Ishikawa (cell line): ENCODE measurements around the gene MCOLN3.

Experiments
- CEBPB ChIP-seq: IDR thresholded peaks from 2 replicates; pipeline ENCODE4 v1.6.1; 2012
- CREB1 ChIP-seq: IDR thresholded peaks from 2 replicates; pipeline ENCODE4 v1.6.1; 2012; ENCODE audit warnings: low read depth
- EP300 ChIP-seq: IDR thresholded peaks from 2 replicates; pipeline ENCODE4 v1.6.1; 2012; ENCODE audit warnings: borderline replicate concordance
- MAX ChIP-seq: IDR thresholded peaks from 2 replicates; pipeline ENCODE4 v1.6.1; 2012
- RAD21 ChIP-seq: IDR thresholded peaks from 2 replicates; pipeline ENCODE4 v1.6.1; 2012; ENCODE audit warnings: low read depth
- REST ChIP-seq: IDR thresholded peaks from 2 replicates; pipeline ENCODE4 v1.6.1; 2012; ENCODE audit warnings: low read depth, mild to moderate bottlenecking
- TAF1 ChIP-seq: IDR thresholded peaks from 2 replicates; pipeline ENCODE4 v1.6.1; 2012; ENCODE audit warnings: low read depth, mild to moderate bottlenecking
- TCF12 ChIP-seq: IDR thresholded peaks from 2 replicates; pipeline ENCODE4 v1.6.1; 2012; ENCODE audit warnings: low read depth
- YY1 ChIP-seq: IDR thresholded peaks from 2 replicates; pipeline ENCODE4 v1.6.1; 2012; ENCODE audit warnings: low read depth
- TF ChIP-seq, protein P1 (sequence below): IDR thresholded peaks from 2 replicates; pipeline ENCODE4 v1.6.1; 2012

GRCh38 chr1:85041793-85042192 is 6.5 kb downstream of the MCOLN3 start:
- TF ChIP-seq RAD21: no peak
- no peak for TF ChIP-seq MAX
- no peak for TF ChIP-seq CEBPB
- TF ChIP-seq TCF12: no peak
- TF ChIP-seq EP300: no peak
- no peak for TF ChIP-seq REST
- TF ChIP-seq YY1: no peak
- no peak for TF ChIP-seq TAF1
- no peak for TF ChIP-seq CREB1
- TF ChIP-seq, protein P1, sequence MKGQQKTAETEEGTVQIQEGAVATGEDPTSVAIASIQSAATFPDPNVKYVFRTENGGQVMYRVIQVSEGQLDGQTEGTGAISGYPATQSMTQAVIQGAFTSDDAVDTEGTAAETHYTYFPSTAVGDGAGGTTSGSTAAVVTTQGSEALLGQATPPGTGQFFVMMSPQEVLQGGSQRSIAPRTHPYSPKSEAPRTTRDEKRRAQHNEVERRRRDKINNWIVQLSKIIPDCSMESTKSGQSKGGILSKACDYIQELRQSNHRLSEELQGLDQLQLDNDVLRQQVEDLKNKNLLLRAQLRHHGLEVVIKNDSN: no peak
